Nephron progenitor cell (in vitro differentiated cells): ENCODE results near the gene CERS4.

Experiments used
- DNase-seq: peaks from one replicate; pipeline ENCODE4 v3.0.0; 2021
- H3K27ac Mint-ChIP-seq: 2 replicates; pipeline ENCODE4 v1.8.0; 2021; ENCODE audit warnings: mild to moderate bottlenecking, moderate library complexity, mixed read lengths
- H3K27me3 Mint-ChIP-seq: 2 replicates; pipeline ENCODE4 v1.8.0; 2021; ENCODE audit warnings: mild to moderate bottlenecking, low read depth, mixed read lengths; ENCODE audit not compliant: poor library complexity
- H3K36me3 Mint-ChIP-seq: 2 replicates; pipeline ENCODE4 v1.8.0; 2021; ENCODE audit warnings: low read depth, mixed read lengths
- H3K4me1 Mint-ChIP-seq: 2 replicates; pipeline ENCODE4 v1.8.0; 2021; ENCODE audit warnings: mixed read lengths
- H3K4me3 Mint-ChIP-seq: 2 replicates; pipeline ENCODE4 v1.8.0; 2021; ENCODE audit warnings: mild to moderate bottlenecking, moderate library complexity, mixed read lengths
- H3K9me3 Mint-ChIP-seq: 2 replicates; pipeline ENCODE4 v1.8.0; 2021; ENCODE audit warnings: mild to moderate bottlenecking, moderate library complexity, mixed read lengths
- CTCF ChIP-seq: fragments of 200-600 bp; sonication (generic); IDR thresholded peaks from 2 replicates; pipeline ENCODE4 v1.5.0; 2021; ENCODE audit warnings: antibody characterized with exemption

CERS4 gene

GRCh38 chr19:8180018-8180417, 29.2 kb upstream of the CERS4 start:
- no peak overlapping the region for H3K27ac Mint-ChIP-seq

GRCh38 chr19:8184274-8184673, 24.9 kb upstream of the CERS4 start:
- no peaks in the 10 kb centered on the region for H3K36me3 Mint-ChIP-seq
- H3K9me3 Mint-ChIP-seq, result no peaks in the 10 kb centered on the region
- H3K27me3 Mint-ChIP-seq, result peaks cover 8% of the 10 kb centered on the region
- no peak overlapping the region for H3K4me3 Mint-ChIP-seq
- no peak for TF ChIP-seq CTCF
- H3K4me1 Mint-ChIP-seq, result peaks cover 20% of the 10 kb centered on the region
- no peak overlapping the region for H3K27ac Mint-ChIP-seq
- no peak for DNase-seq

More at GRCh38 chr19:8180018-8180417, 29.2 kb upstream of the CERS4 start:
- DNase-seq, result no peak
- no peak for TF ChIP-seq CTCF
- Mint-ChIP-seq H3K27me3 (no peaks in the 10 kb centered on the region), H3K4me3 (no peak overlapping the region), H3K36me3 (no peaks in the 10 kb centered on the region), H3K4me1 (peaks cover 7% of the 10 kb centered on the region), H3K9me3 (no peaks in the 10 kb centered on the region)

GRCh38 chr19:8185343-8186068, 23.7 kb upstream of the CERS4 start:
- Mint-ChIP-seq H3K27me3 (peaks cover 8% of the 10 kb centered on the region), H3K27ac (no peak overlapping the region), H3K36me3 (no peaks in the 10 kb centered on the region), H3K9me3 (no peaks in the 10 kb centered on the region), H3K4me3 (no peak overlapping the region), H3K4me1 (peaks cover 20% of the 10 kb centered on the region)
- no peak for TF ChIP-seq CTCF
- DNase-seq, result no peak

- Mint-ChIP-seq H3K27me3 (peaks cover 3% of the 10 kb centered on the region), H3K4me3 (no peak overlapping the region), H3K4me1 (peaks cover 48% of the 10 kb centered on the region), H3K27ac (peak overlapping the region; percentile 40), H3K36me3 (no peaks in the 10 kb centered on the region), H3K9me3 (no peaks in the 10 kb centered on the region)
- no peak for TF ChIP-seq CTCF
- DNase-seq, result no peak
These were observed 16.8 kb upstream of the CERS4 start for GRCh38 chr19:8192221-8192820.

- H3K27me3 Mint-ChIP-seq, result no peaks in the 10 kb centered on the region
- peaks cover 51% of the 10 kb centered on the region for H3K4me1 Mint-ChIP-seq
- TF ChIP-seq CTCF, result no peak
- H3K27ac Mint-ChIP-seq, result no peak overlapping the region
- no peaks in the 10 kb centered on the region for H3K36me3 Mint-ChIP-seq
- no peak for DNase-seq
- no peaks in the 10 kb centered on the region for H3K9me3 Mint-ChIP-seq
- H3K4me3 Mint-ChIP-seq, result peak overlapping the region; percentile 25
These were observed 14.5 kb upstream of the CERS4 start for GRCh38 chr19:8194528-8195267.
